Measurements from ENCODE around the gene KRT74.

The KRT74 gene

DNA sequence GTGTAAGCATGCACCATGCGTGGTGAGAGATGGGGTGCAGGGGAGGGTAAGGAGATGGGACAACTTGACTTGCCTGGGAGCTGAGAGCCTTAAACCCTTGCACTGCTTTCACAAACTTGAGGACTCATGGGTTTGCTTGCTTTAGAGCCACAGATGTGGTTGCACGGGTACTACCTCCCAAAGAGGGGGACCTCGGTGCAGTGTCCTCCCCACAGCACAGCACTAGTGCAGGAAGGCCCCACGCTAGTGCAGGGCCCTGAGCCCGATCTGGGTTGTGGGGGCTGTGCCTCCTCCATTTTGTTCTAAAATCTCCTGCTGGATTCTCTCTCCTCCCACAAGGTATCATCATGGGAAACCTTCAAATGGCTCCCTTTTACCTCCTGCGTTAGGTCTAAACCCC lies 16.4 kb upstream of the KRT74 start:
- no peaks in the 10 kb centered on the region for H3K36me3 ChIP-seq (ENCODE audit: control insufficient read depth, insufficient read depth, low read length)
- no peaks in the 10 kb centered on the region for H3K27me3 ChIP-seq (ENCODE audit: insufficient read depth, low read length, poor library complexity)
- no CpG with 5 or more reads among the region's 6 CpGs for WGBS (ENCODE audit: extremely low coverage, insufficient coverage, low lambda C conversion rate)
- no peaks in the 10 kb centered on the region for H3K4me1 ChIP-seq (ENCODE audit: control insufficient read depth, low read depth, low read length)
- H3K23ac ChIP-seq (ENCODE audit: low read length): no peak overlapping the region
- H3K9ac ChIP-seq (ENCODE audit: low read length): no peak overlapping the region
- H3K4me2 ChIP-seq (ENCODE audit: low read length): no peak overlapping the region
- H3K4me3 ChIP-seq (ENCODE audit: low read length): no peak overlapping the region
- no peaks in the 10 kb centered on the region for H3K79me1 ChIP-seq (ENCODE audit: low read length)
- H3K4ac ChIP-seq (ENCODE audit: low read depth, low read length): no peak overlapping the region
- DNase-seq: no peak
- H4K5ac ChIP-seq (ENCODE audit: low read length): no peak overlapping the region
- H2BK120ac ChIP-seq (ENCODE audit: low read depth, low read length): no peak overlapping the region
- no peak overlapping the region for H2BK15ac ChIP-seq (replicated peaks; ENCODE audit: low read depth)
- no peak overlapping the region for H2AK5ac ChIP-seq (ENCODE audit: low read length)
- no peak overlapping the region for H3K18ac ChIP-seq (ENCODE audit: low read length)
- H3K56ac ChIP-seq (ENCODE audit: low read length): no peak overlapping the region
- no peak overlapping the region for H3K27ac ChIP-seq (ENCODE audit: low read depth, low read length)
- H2BK5ac ChIP-seq (ENCODE audit: low read length): no peak overlapping the region
- no peaks in the 10 kb centered on the region for H3K79me2 ChIP-seq (ENCODE audit: control insufficient read depth, insufficient read depth, low read length)
- no peak overlapping the region for H4K8ac ChIP-seq (ENCODE audit: low read depth, low read length)

DNA sequence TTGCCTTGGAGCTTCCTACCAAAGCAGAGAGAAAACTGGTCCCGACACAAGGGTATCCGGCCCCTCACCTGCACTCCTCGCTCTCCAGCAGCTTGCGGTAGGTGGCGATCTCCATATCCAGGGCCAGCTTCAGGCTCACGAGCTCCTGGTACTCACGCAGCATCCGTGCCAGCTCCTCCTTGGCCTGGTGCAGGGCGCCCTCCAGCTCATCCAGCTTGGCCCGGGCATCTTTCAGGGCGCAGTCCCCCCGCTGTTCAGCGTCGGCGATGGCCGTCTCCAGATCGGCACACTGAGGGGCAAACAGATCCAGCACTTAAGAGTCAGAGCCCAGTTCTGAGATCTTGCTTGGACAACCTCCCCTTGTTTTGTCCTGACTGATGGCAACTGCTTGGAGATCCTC lies 13.9 kb upstream of the KRT74 start:
- Histone ChIP-seq H3K79me1 (ENCODE audit: low read length) (no peaks in the 10 kb centered on the region), H4K8ac (ENCODE audit: low read depth, low read length) (no peak overlapping the region), H3K9ac (ENCODE audit: low read length) (no peak overlapping the region), H3K79me2 (ENCODE audit: control insufficient read depth, insufficient read depth, low read length) (no peaks in the 10 kb centered on the region), H3K27ac (ENCODE audit: low read depth, low read length) (no peak overlapping the region), H4K5ac (ENCODE audit: low read length) (no peak overlapping the region), H2BK5ac (ENCODE audit: low read length) (no peak overlapping the region), H3K4me3 (ENCODE audit: low read length) (no peak overlapping the region), H3K4ac (ENCODE audit: low read depth, low read length) (no peak overlapping the region), H3K23ac (ENCODE audit: low read length) (no peak overlapping the region), H2AK5ac (ENCODE audit: low read length) (no peak overlapping the region), H3K18ac (ENCODE audit: low read length) (no peak overlapping the region), H3K4me2 (ENCODE audit: low read length) (no peak overlapping the region), H3K56ac (ENCODE audit: low read length) (no peak overlapping the region), H3K36me3 (ENCODE audit: control insufficient read depth, insufficient read depth, low read length) (no peaks in the 10 kb centered on the region), H2BK15ac (replicated peaks; ENCODE audit: low read depth) (no peak overlapping the region), H2BK120ac (ENCODE audit: low read depth, low read length) (no peak overlapping the region), H3K27me3 (ENCODE audit: insufficient read depth, low read length, poor library complexity) (no peaks in the 10 kb centered on the region), H3K4me1 (ENCODE audit: control insufficient read depth, low read depth, low read length) (no peaks in the 10 kb centered on the region)
- WGBS (ENCODE audit: extremely low coverage, insufficient coverage, low lambda C conversion rate): no CpG with 5 or more reads among the region's 17 CpGs
- DNase-seq: peak; percentile 27

- H3K27ac ChIP-seq (ENCODE audit: low read depth, low read length): no peak overlapping the region
- no peak overlapping the region for H2BK5ac ChIP-seq (ENCODE audit: low read length)
- no peak for DNase-seq
- no peak overlapping the region for H3K56ac ChIP-seq (ENCODE audit: low read length)
- no peak overlapping the region for H3K9ac ChIP-seq (ENCODE audit: low read length)
- H3K79me2 ChIP-seq (ENCODE audit: control insufficient read depth, insufficient read depth, low read length): no peaks in the 10 kb centered on the region
- no peak overlapping the region for H2BK120ac ChIP-seq (ENCODE audit: low read depth, low read length)
- H2AK5ac ChIP-seq (ENCODE audit: low read length): no peak overlapping the region
- H3K79me1 ChIP-seq (ENCODE audit: low read length): no peaks in the 10 kb centered on the region
- H3K18ac ChIP-seq (ENCODE audit: low read length): no peak overlapping the region
- no peak overlapping the region for H3K23ac ChIP-seq (ENCODE audit: low read length)
- H3K36me3 ChIP-seq (ENCODE audit: control insufficient read depth, insufficient read depth, low read length): no peaks in the 10 kb centered on the region
- WGBS (ENCODE audit: extremely low coverage, insufficient coverage, low lambda C conversion rate): no CpG with 5 or more reads among the region's 9 CpGs
- H3K4ac ChIP-seq (ENCODE audit: low read depth, low read length): no peak overlapping the region
- no peaks in the 10 kb centered on the region for H3K4me1 ChIP-seq (ENCODE audit: control insufficient read depth, low read depth, low read length)
- H4K8ac ChIP-seq (ENCODE audit: low read depth, low read length): no peak overlapping the region
- H3K4me3 ChIP-seq (ENCODE audit: low read length): no peak overlapping the region
- H3K27me3 ChIP-seq (ENCODE audit: insufficient read depth, low read length, poor library complexity): no peaks in the 10 kb centered on the region
- no peak overlapping the region for H4K5ac ChIP-seq (ENCODE audit: low read length)
- no peak overlapping the region for H3K4me2 ChIP-seq (ENCODE audit: low read length)
- no peak overlapping the region for H2BK15ac ChIP-seq (replicated peaks; ENCODE audit: low read depth)
These were observed 12.3 kb upstream of the KRT74 start for GRCh38 chr12:52585946-52586345.

DNA sequence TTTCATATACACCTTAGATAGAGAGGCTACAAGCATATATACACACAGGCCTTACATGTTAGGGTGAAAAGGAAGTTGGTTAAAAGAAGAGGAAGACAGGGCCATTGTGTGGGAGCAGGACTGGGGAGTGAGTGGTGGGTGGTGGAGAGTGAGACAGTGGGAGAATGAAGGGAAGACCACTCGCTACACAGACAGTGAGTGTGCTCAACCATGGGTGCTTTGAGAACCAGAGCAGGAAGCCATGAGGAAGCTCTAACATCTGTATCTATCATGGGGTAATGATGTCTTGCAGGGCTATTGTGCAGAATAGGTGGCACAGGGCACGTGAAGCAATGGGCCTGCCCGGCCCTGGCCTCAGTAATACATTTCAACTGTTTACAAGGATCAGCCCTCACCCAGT lies 11.4 kb upstream of the KRT74 start:
- H2BK120ac ChIP-seq (ENCODE audit: low read depth, low read length): no peak overlapping the region
- H3K4me1 ChIP-seq (ENCODE audit: control insufficient read depth, low read depth, low read length): peaks cover 5% of the 10 kb centered on the region
- no peak overlapping the region for H2BK5ac ChIP-seq (ENCODE audit: low read length)
- H3K23ac ChIP-seq (ENCODE audit: low read length): no peak overlapping the region
- no peak overlapping the region for H3K4me3 ChIP-seq (ENCODE audit: low read length)
- H3K4ac ChIP-seq (ENCODE audit: low read depth, low read length): no peak overlapping the region
- H3K27me3 ChIP-seq (ENCODE audit: insufficient read depth, low read length, poor library complexity): no peaks in the 10 kb centered on the region
- WGBS (ENCODE audit: extremely low coverage, insufficient coverage, low lambda C conversion rate): no CpG with 5 or more reads among the region's 3 CpGs
- H3K27ac ChIP-seq (ENCODE audit: low read depth, low read length): no peak overlapping the region
- H4K8ac ChIP-seq (ENCODE audit: low read depth, low read length): no peak overlapping the region
- DNase-seq: no peak
- no peaks in the 10 kb centered on the region for H3K36me3 ChIP-seq (ENCODE audit: control insufficient read depth, insufficient read depth, low read length)
- H3K18ac ChIP-seq (ENCODE audit: low read length): no peak overlapping the region
- H4K5ac ChIP-seq (ENCODE audit: low read length): no peak overlapping the region
- no peak overlapping the region for H3K9ac ChIP-seq (ENCODE audit: low read length)
- no peak overlapping the region for H2AK5ac ChIP-seq (ENCODE audit: low read length)
- H3K79me1 ChIP-seq (ENCODE audit: low read length): no peaks in the 10 kb centered on the region
- no peak overlapping the region for H3K4me2 ChIP-seq (ENCODE audit: low read length)
- no peak overlapping the region for H3K56ac ChIP-seq (ENCODE audit: low read length)
- no peaks in the 10 kb centered on the region for H3K79me2 ChIP-seq (ENCODE audit: control insufficient read depth, insufficient read depth, low read length)
- H2BK15ac ChIP-seq (replicated peaks; ENCODE audit: low read depth): no peak overlapping the region

DNA sequence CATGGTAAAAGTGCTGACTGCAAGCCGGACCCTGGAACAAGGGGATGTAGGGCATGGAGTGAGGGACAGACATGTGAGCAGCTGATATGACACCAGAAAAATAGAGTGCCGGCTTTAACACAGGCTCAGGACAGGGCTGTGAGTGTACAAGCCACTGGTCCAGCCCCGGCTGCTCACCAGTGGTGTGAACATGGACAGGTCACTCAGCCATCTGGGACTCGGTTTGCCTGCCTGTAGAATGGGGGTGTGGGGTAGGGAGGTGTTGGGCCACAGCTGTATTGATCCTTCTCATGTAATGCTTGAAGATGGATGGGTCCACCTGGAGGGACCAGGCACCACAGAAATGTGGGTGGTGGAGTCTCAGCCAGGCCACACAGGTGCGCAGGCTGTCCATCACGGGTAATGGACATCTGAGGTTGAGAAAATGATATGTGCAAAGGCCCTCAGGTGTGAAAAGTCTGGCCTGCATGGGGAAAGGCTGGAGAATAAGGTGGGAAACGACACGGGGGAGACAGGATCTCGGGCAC lies 10.6 kb upstream of the KRT74 start:
- DNase-seq: no peak
- no peak overlapping the region for H3K56ac ChIP-seq (ENCODE audit: low read length)
- no CpG with 5 or more reads among the region's 9 CpGs for WGBS (ENCODE audit: extremely low coverage, insufficient coverage, low lambda C conversion rate)
- peaks cover 5% of the 10 kb centered on the region for H3K4me1 ChIP-seq (ENCODE audit: control insufficient read depth, low read depth, low read length)
- no peak overlapping the region for H2BK5ac ChIP-seq (ENCODE audit: low read length)
- H3K79me1 ChIP-seq (ENCODE audit: low read length): no peaks in the 10 kb centered on the region
- H3K4me3 ChIP-seq (ENCODE audit: low read length): no peak overlapping the region
- H3K4ac ChIP-seq (ENCODE audit: low read depth, low read length): no peak overlapping the region
- no peak overlapping the region for H3K4me2 ChIP-seq (ENCODE audit: low read length)
- no peak overlapping the region for H4K8ac ChIP-seq (ENCODE audit: low read depth, low read length)
- H4K5ac ChIP-seq (ENCODE audit: low read length): no peak overlapping the region
- H2BK15ac ChIP-seq (replicated peaks; ENCODE audit: low read depth): no peak overlapping the region
- H3K79me2 ChIP-seq (ENCODE audit: control insufficient read depth, insufficient read depth, low read length): no peaks in the 10 kb centered on the region
- no peaks in the 10 kb centered on the region for H3K27me3 ChIP-seq (ENCODE audit: insufficient read depth, low read length, poor library complexity)
- H2AK5ac ChIP-seq (ENCODE audit: low read length): no peak overlapping the region
- H3K9ac ChIP-seq (ENCODE audit: low read length): no peak overlapping the region
- no peak overlapping the region for H3K27ac ChIP-seq (ENCODE audit: low read depth, low read length)
- no peak overlapping the region for H3K18ac ChIP-seq (ENCODE audit: low read length)
- H2BK120ac ChIP-seq (ENCODE audit: low read depth, low read length): no peak overlapping the region
- no peaks in the 10 kb centered on the region for H3K36me3 ChIP-seq (ENCODE audit: control insufficient read depth, insufficient read depth, low read length)
- H3K23ac ChIP-seq (ENCODE audit: low read length): no peak overlapping the region

DNA sequence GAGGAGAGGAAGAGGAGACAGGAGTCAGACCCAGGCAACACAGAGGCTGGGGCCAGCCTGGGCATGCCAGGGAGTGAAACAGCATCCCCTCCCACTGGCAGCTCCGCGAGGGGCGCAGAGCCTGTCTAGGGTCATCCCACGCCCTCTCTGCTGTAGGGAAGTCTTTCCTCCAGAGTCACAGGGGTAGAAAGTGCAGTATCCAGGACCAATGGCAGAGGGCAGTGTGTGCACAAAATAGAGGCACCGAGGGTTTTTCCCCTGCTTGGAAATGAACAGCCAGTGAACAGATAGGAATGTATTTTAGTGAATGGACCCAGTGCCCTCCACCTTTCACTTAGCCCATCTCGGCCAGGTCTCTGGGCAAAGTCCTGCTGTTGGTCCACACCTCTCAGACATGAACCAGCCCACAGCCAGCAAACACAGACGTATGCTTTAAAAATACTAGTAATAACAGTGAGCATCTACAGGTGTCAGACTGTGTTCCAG lies 9.4 kb upstream of the KRT74 start:
- Histone ChIP-seq H3K4me1 (ENCODE audit: control insufficient read depth, low read depth, low read length) (peaks cover 5% of the 10 kb centered on the region), H3K56ac (ENCODE audit: low read length) (no peak overlapping the region), H4K5ac (ENCODE audit: low read length) (no peak overlapping the region), H2BK5ac (ENCODE audit: low read length) (no peak overlapping the region), H3K23ac (ENCODE audit: low read length) (no peak overlapping the region), H3K9ac (ENCODE audit: low read length) (no peak overlapping the region), H3K4me2 (ENCODE audit: low read length) (no peak overlapping the region), H3K4me3 (ENCODE audit: low read length) (no peak overlapping the region), H3K79me2 (ENCODE audit: control insufficient read depth, insufficient read depth, low read length) (no peaks in the 10 kb centered on the region), H3K36me3 (ENCODE audit: control insufficient read depth, insufficient read depth, low read length) (no peaks in the 10 kb centered on the region), H3K27ac (ENCODE audit: low read depth, low read length) (no peak overlapping the region), H3K27me3 (ENCODE audit: insufficient read depth, low read length, poor library complexity) (no peaks in the 10 kb centered on the region), H3K79me1 (ENCODE audit: low read length) (no peaks in the 10 kb centered on the region), H4K8ac (ENCODE audit: low read depth, low read length) (no peak overlapping the region), H3K4ac (ENCODE audit: low read depth, low read length) (no peak overlapping the region), H2AK5ac (ENCODE audit: low read length) (no peak overlapping the region), H2BK15ac (replicated peaks; ENCODE audit: low read depth) (no peak overlapping the region), H3K18ac (ENCODE audit: low read length) (no peak overlapping the region), H2BK120ac (ENCODE audit: low read depth, low read length) (no peak overlapping the region)
- WGBS (ENCODE audit: extremely low coverage, insufficient coverage, low lambda C conversion rate): no CpG with 5 or more reads among the region's 7 CpGs
- peak; percentile 76 for DNase-seq

Measured in mesendoderm (in vitro differentiated cells).